ENCODE data around the gene TSPAN15.
"Not testable (repeated sequence)": the region's sequence is repeated elsewhere in the genome, so short reads cannot be mapped to it uniquely, and the experiment has no call there.

The TSPAN15 gene

GRCh38 chr10:69446650-69447151, 4.6 kb upstream of the TSPAN15 start:
- no peak for DNase-seq

- peak in 8 of 14 donors; percentile 37 to 57 (median 44) for DNase-seq
These were observed 1.4 kb upstream of the TSPAN15 start for GRCh38 chr10:69449841-69450240.

GRCh38 chr10:69450395-69450794, 870 bp upstream of the TSPAN15 start:
- not testable (repeated sequence) for DNase-seq

GRCh38 chr10:69451784-69452251, 553 bp downstream of the TSPAN15 start:
- DNase-seq = peak in 1 of 14 donors; percentile 35

GRCh38 chr10:69452676-69453415, 1.6 kb downstream of the TSPAN15 start:
- DNase-seq = no peak

GRCh38 chr10:69453795-69454194, 2.5 kb downstream of the TSPAN15 start:
- peak in 1 of 14 donors; percentile 56 for DNase-seq

- no peak for DNase-seq
These were observed 3.9 kb downstream of the TSPAN15 start for GRCh38 chr10:69455006-69455763.

- DNase-seq = no peak
These were observed 5.8 kb downstream of the TSPAN15 start for GRCh38 chr10:69456880-69457693.

- DNase-seq = no peak
These were observed 6.5 kb downstream of the TSPAN15 start for GRCh38 chr10:69457771-69458237.

- DNase-seq = peak in 9 of 14 donors; percentile 27 to 61 (median 48)
These were observed 7.3 kb downstream of the TSPAN15 start for GRCh38 chr10:69458430-69459100.

- no peak for DNase-seq
These were observed 8.0 kb downstream of the TSPAN15 start for GRCh38 chr10:69459101-69459790.

- no peak for DNase-seq
These were observed 8.8 kb downstream of the TSPAN15 start for GRCh38 chr10:69459893-69460575.

- no peak for DNase-seq
These were observed 9.4 kb downstream of the TSPAN15 start for GRCh38 chr10:69460576-69461242.

GRCh38 chr10:69461243-69462025, 10.2 kb downstream of the TSPAN15 start:
- no peak for DNase-seq

GRCh38 chr10:69463886-69464285, 12.6 kb downstream of the TSPAN15 start:
- no peak for DNase-seq

- DNase-seq = no peak
These were observed 13.1 kb downstream of the TSPAN15 start for GRCh38 chr10:69464401-69464800.

GRCh38 chr10:69464801-69465401, 13.6 kb downstream of the TSPAN15 start:
- DNase-seq = peak in 6 of 14 donors; percentile 25 to 60 (median 44)

GRCh38 chr10:69465457-69466157, 14.3 kb downstream of the TSPAN15 start:
- no peak for DNase-seq

Data from C1 segment of cervical spinal cord (tissue), 14 donors.